PC-3 (cell line): ENCODE results near the gene CDH22.

ENCODE experiments used
- EZH2 ChIP-seq: fragments of 300-600 bp; sonication (generic); IDR thresholded peaks from one replicate; pipeline ENCODE4 v1.6.1; 2017; ENCODE audit warnings: antibody characterized with exemption, mild to moderate bottlenecking, low read length; ENCODE audit not compliant: unreplicated experiment
- TF ChIP-seq, protein P1 (sequence below): fragments of 300-600 bp; sonication (generic); conservative IDR thresholded peaks from 2 replicates; pipeline ENCODE4 v1.5.1; 2017; ENCODE audit warnings: antibody characterized with exemption, low read depth, mild to moderate bottlenecking, low read length

DNA sequence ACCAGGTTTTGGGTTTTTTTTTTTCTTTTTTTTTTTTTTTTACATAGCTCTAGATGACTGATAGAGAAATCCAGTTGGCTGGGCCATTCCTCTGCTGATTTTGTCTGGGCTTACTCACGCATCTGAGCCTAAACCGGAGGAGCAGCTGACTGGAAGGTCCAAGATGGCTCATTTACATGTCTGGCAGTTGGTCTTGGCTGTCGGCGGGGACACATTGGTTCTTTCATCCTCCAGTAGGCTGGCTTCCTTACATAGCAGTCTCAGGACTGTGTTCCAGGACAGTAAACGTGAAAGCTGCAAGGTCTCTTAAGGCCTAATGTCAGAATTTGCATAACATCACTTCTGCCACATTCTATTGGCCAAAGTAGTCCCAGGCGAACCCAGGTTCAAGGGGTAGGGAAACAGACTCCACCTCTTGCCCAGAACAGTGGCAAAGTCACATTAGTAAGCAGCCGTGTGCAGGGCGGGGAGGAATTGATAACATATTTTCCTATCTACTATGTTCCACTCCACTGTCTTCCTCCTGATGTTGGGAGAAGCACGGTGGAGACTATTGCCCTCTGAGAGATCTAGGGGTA is 87.0 kb downstream of the CDH22 start:
- no peak for TF ChIP-seq EZH2
- TF ChIP-seq, protein P1, sequence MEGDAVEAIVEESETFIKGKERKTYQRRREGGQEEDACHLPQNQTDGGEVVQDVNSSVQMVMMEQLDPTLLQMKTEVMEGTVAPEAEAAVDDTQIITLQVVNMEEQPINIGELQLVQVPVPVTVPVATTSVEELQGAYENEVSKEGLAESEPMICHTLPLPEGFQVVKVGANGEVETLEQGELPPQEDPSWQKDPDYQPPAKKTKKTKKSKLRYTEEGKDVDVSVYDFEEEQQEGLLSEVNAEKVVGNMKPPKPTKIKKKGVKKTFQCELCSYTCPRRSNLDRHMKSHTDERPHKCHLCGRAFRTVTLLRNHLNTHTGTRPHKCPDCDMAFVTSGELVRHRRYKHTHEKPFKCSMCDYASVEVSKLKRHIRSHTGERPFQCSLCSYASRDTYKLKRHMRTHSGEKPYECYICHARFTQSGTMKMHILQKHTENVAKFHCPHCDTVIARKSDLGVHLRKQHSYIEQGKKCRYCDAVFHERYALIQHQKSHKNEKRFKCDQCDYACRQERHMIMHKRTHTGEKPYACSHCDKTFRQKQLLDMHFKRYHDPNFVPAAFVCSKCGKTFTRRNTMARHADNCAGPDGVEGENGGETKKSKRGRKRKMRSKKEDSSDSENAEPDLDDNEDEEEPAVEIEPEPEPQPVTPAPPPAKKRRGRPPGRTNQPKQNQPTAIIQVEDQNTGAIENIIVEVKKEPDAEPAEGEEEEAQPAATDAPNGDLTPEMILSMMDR, result no peak
